RPMI8226 (cell line): ENCODE results near the gene TTC6.

Experiments
- DNase-seq: peaks from one replicate; pipeline ENCODE4 v3.0.0-alpha.2; 2015

TTC6 gene

GRCh38 chr14:37625597-37626595, 30.5 kb downstream of the TTC6 start:
- DNase-seq: no peak

- DNase-seq: no peak
Observed at GRCh38 chr14:37637341-37637740, 41.9 kb downstream of the TTC6 start.

- DNase-seq: no peak
Observed at GRCh38 chr14:37638599-37638998, 43.2 kb downstream of the TTC6 start.

- DNase-seq: no peak
Observed at GRCh38 chr14:37641117-37641516, 45.7 kb downstream of the TTC6 start.

- no peak for DNase-seq
Observed at GRCh38 chr14:37642125-37642524, 46.7 kb downstream of the TTC6 start.

- DNase-seq: no peak
Observed at GRCh38 chr14:37643701-37644100, 48.3 kb downstream of the TTC6 start.
